Thoracic aorta (tissue), 2 donors: Measurements from ENCODE around the gene PAPOLG. TPM values are rescaled to one million over a fixed set of nuclear protein-coding genes. Genes with fewer than 3 reads are reported as not detected.

ENCODE experiments used
- ATAC-seq: fragments of 150-250 bp; one replicate; pipeline ENCODE4 v1.8.0; 2017; ENCODE audit warnings: low read depth; ENCODE audit not compliant: insufficient number of reproducible peaks, low FRiP score
- DNase-seq: peaks from one replicate; pipeline ENCODE4 v3.0.0-alpha.2; 2020; ENCODE audit warnings: low spot score
- H3K27ac ChIP-seq, 2 donors: fragments of 200-600 bp; sonication (generic); 1 replicate in 1 of 2; 2 replicates in 1 of 2; pipeline ENCODE4 v1.5.1; 2016; ENCODE audit warnings: mild to moderate bottlenecking in 2 of 2, moderate library complexity in 2 of 2
- H3K27me3 ChIP-seq: fragments of 200-600 bp; sonication (generic); replicated peaks from 2 replicates; pipeline ENCODE4 v1.6.0; 2016; ENCODE audit warnings: mild to moderate bottlenecking; ENCODE audit not compliant: insufficient read depth
- H3K36me3 ChIP-seq: fragments of 200-600 bp; sonication (generic); one replicate; pipeline ENCODE4 v1.5.1; 2016
- H3K4me1 ChIP-seq, 2 donors: fragments of 200-600 bp; sonication (generic); 1 replicate in 1 of 2; 2 replicates in 1 of 2; pipeline versions ENCODE4 v1.5.1 to v1.6.0; 2016; ENCODE audit warnings: low read depth in 2 of 2, mild to moderate bottlenecking in 1 of 2; ENCODE audit not compliant: control insufficient read depth in 1 of 2
- H3K4me3 ChIP-seq: fragments of 200-600 bp; sonication (generic); 2 replicates; pipeline ENCODE4 v1.5.1; 2016; ENCODE audit warnings: mild to moderate bottlenecking
- H3K9me3 ChIP-seq: fragments of 200-600 bp; sonication (generic); 2 replicates; pipeline ENCODE4 v1.5.1; 2016
- total RNA-seq, 2 donors: library from RNA; depleted of rRNA; stranded (reverse); fragments of >200 nt; gene quantifications; one replicate each; pipeline versions ENCODE4 v1.1.0 to v1.2.3, GENCODE V29; 2016
- TF ChIP-seq, protein P1 (sequence below): fragments of 200-600 bp; sonication (generic); IDR thresholded peaks from one replicate; pipeline ENCODE4 v1.5.1; 2019; ENCODE audit warnings: antibody characterized with exemption

The PAPOLG gene
- total RNA-seq, 2 donors from 2014 or later = 14.5 to 21.9 TPM

DNA sequence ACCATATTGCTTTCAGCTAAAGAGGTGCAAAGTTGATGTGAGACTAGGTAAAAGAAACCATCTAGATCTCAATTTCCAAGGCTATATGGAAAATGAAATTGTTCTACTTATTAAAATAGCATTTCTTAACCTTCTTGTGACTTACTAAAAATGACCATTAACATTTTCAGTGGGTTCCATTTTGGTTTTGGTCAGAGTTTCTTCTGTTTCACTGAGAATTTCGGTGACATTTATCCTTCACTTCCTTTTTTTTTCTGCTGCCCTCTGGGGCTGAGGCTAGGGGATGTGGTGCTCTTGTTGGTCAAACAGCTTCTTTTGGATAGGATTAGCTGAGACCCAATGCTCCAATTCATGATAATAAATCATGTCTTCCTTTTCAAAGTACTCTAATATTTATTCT is 81.1 kb downstream of the PAPOLG start:
- Histone ChIP-seq H3K27ac (no peak overlapping the region), H3K27me3 (no peaks in the 10 kb centered on the region), H3K4me3 (no peak overlapping the region), H3K36me3 (no peaks in the 10 kb centered on the region), H3K4me1 (no peaks in the 10 kb centered on the region), H3K9me3 (no peaks in the 10 kb centered on the region)
- DNase-seq (no peak), ATAC-seq (no peak)
- TF ChIP-seq, protein P1, sequence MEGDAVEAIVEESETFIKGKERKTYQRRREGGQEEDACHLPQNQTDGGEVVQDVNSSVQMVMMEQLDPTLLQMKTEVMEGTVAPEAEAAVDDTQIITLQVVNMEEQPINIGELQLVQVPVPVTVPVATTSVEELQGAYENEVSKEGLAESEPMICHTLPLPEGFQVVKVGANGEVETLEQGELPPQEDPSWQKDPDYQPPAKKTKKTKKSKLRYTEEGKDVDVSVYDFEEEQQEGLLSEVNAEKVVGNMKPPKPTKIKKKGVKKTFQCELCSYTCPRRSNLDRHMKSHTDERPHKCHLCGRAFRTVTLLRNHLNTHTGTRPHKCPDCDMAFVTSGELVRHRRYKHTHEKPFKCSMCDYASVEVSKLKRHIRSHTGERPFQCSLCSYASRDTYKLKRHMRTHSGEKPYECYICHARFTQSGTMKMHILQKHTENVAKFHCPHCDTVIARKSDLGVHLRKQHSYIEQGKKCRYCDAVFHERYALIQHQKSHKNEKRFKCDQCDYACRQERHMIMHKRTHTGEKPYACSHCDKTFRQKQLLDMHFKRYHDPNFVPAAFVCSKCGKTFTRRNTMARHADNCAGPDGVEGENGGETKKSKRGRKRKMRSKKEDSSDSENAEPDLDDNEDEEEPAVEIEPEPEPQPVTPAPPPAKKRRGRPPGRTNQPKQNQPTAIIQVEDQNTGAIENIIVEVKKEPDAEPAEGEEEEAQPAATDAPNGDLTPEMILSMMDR = no peak

- H3K36me3 ChIP-seq = no peaks in the 10 kb centered on the region
- ATAC-seq = no peak
- no peaks in the 10 kb centered on the region for H3K9me3 ChIP-seq
- H3K4me3 ChIP-seq = no peak overlapping the region
- H3K4me1 ChIP-seq = no peaks in the 10 kb centered on the region
- H3K27me3 ChIP-seq = no peaks in the 10 kb centered on the region
- H3K27ac ChIP-seq = no peak overlapping the region
- TF ChIP-seq, protein P1 = no peak
- DNase-seq = no peak
These were observed 82.4 kb downstream of the PAPOLG start for GRCh38 chr2:60838481-60838880.

GRCh38 chr2:60839126-60839813 is 83.2 kb downstream of the PAPOLG start:
- Histone ChIP-seq H3K36me3 (no peaks in the 10 kb centered on the region), H3K9me3 (no peaks in the 10 kb centered on the region), H3K4me1 (no peaks in the 10 kb centered on the region), H3K4me3 (no peak overlapping the region), H3K27me3 (no peaks in the 10 kb centered on the region), H3K27ac (no peak overlapping the region)
- ATAC-seq (no peak), DNase-seq (no peak)
- TF ChIP-seq, protein P1 = no peak

DNA sequence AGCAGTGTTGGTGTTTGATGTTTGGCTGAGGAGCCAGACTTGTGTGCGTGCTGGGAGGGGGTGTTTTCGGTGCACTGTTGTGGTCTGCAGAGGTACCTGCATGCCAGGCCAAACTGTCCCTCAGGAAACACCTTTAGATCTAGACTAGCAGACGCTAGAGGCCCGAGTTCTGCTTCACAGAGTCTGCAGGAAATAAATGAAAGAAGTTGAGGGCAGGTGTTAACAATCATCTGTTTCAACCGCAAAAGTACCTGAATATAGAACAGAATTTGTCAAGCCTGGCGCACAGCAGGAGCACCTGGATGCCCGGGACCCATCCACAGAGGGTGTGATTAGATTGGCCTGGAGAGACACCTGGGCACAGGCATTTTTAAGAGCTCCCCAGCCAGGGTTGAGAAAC is 84.8 kb downstream of the PAPOLG start:
- H3K4me3 ChIP-seq = no peak overlapping the region
- no peaks in the 10 kb centered on the region for H3K36me3 ChIP-seq
- H3K4me1 ChIP-seq = no peaks in the 10 kb centered on the region
- H3K9me3 ChIP-seq = no peaks in the 10 kb centered on the region
- no peak for ATAC-seq
- DNase-seq = no peak
- no peaks in the 10 kb centered on the region for H3K27me3 ChIP-seq
- H3K27ac ChIP-seq = no peak overlapping the region
- TF ChIP-seq, protein P1 = no peak

DNA sequence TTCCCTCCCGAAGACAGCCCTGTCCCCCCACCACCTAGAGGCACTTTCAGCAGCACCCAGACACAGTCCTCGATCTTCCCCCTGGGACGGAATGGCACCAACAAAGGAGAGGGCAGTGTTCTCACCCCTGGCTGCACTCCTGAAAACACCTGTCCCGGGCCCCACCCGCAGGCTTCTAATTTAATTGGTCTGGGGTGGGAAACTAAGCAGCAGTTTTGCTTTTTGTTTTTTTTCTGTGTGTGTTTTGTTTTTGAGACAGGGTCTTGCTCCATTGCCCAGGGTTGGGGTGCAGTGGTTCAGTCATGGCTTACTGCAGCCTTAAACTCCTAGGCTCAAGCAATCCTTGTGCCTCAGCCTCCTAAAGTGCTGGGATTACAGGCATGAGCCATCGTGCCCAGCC is 86.9 kb downstream of the PAPOLG start:
- ATAC-seq (no peak), DNase-seq (no peak)
- Histone ChIP-seq H3K36me3 (no peaks in the 10 kb centered on the region), H3K27me3 (no peaks in the 10 kb centered on the region), H3K4me3 (no peak overlapping the region), H3K27ac (no peak overlapping the region), H3K9me3 (no peaks in the 10 kb centered on the region), H3K4me1 (no peaks in the 10 kb centered on the region)
- TF ChIP-seq, protein P1 = no peak
